ENCODE data around the gene EFCAB11.

DNA sequence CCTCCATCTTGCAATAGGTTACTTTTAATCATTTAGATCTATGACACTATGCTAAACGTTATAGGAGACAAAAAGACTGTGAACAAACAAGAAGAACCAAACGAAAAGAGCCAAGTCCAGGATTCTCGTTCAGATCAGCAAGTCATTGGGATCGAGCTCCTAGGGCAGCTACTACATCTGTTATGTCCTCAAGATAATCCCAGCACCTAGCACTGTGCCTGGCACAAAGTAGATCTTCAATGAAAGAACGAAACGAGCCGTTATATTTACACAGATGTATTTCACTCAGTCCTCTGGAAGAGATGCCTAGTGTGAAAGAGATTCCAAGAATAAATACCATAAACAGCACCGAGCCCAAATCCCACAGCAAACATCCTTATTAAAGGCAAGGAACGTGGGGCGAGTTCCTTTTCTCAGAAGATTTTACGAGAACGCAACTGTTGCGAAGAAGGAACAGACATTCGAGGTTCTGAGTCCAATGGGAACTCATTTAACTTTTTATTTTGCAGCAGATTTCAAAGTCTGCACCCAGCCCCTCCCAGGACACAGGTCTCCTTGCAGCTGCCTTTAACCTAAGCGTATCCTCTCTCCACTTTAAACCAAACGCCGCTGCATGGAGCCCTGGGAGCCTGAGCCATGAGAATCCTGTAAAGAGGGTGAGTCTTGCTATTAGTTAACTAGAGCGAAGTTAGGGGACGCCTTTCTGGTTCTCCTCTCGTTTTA lies 653 bp upstream of the EFCAB11 start:
- TF ChIP-seq ZNF780A (CRISPR knock-in tag; IDR thresholded peaks at IDR 0.05) (no peak), TEAD1 (CRISPR knock-in tag; IDR thresholded peaks at IDR 0.05) (no peak)
